ENCODE results near the gene IRX5. TPM values are rescaled to one million over a fixed set of nuclear protein-coding genes. Genes with fewer than 3 reads are reported as not detected.

IRX5 gene
- total RNA-seq, 4 donors from 2014 or later, result 0.20 to 4.1 (median 2.6) TPM

- Histone ChIP-seq H3K4me1 (no peaks in the 10 kb centered on the region), H3K36me3 (no peaks in the 10 kb centered on the region), H3K4me3 (no peak overlapping the region), H3K27me3 (no peaks in the 10 kb centered on the region), H3K27ac (no peak overlapping the region), H3K9me3 (no peaks in the 10 kb centered on the region)
- ATAC-seq, result no peak
- no peak for DNase-seq
- TF ChIP-seq CTCF (IDR thresholded peaks at IDR 0.05 in 4 of 5, conservative IDR thresholded peaks at IDR 0.05 in 1 of 5), result no peak
- TF ChIP-seq POLR2A (IDR thresholded peaks at IDR 0.05), result no peak
- in situ Hi-C loops (cut with MboI; ENCODE audit: low sequenced_read_pairs in 4 of 4) (loop anchor here in 1 of 4 donors (25.0 kb wide), 1 partner anchor 1028 kb away; no protein-coding TSS in a partner anchor), intact Hi-C loops (cut with DNase I; ENCODE audit: low total_unique reads) (no loop called here)
Observed at GRCh38 chr16:54965464-54965863, 34.8 kb downstream of the IRX5 start.

GRCh38 chr16:54968011-54968410, 37.3 kb downstream of the IRX5 start:
- ATAC-seq, result no peak
- Histone ChIP-seq H3K4me3 (no peak overlapping the region), H3K27ac (no peak overlapping the region), H3K9me3 (no peaks in the 10 kb centered on the region), H3K27me3 (no peaks in the 10 kb centered on the region), H3K36me3 (no peaks in the 10 kb centered on the region), H3K4me1 (no peaks in the 10 kb centered on the region)
- DNase-seq, result no peak
- TF ChIP-seq CTCF (IDR thresholded peaks at IDR 0.05 in 4 of 5, conservative IDR thresholded peaks at IDR 0.05 in 1 of 5) (no peak), POLR2A (IDR thresholded peaks at IDR 0.05) (no peak)
- in situ Hi-C loops (cut with MboI; ENCODE audit: low sequenced_read_pairs in 4 of 4) (loop anchor here in 1 of 4 donors (25.0 kb wide), 1 partner anchor 1031 kb away; no protein-coding TSS in a partner anchor), intact Hi-C loops (cut with DNase I; ENCODE audit: low total_unique reads) (no loop called here)

GRCh38 chr16:54968784-54969183, 38.1 kb downstream of the IRX5 start:
- intact Hi-C loops (cut with DNase I; ENCODE audit: low total_unique reads), result no loop called here
- no peak overlapping the region for H3K27ac ChIP-seq
- TF ChIP-seq CTCF (IDR thresholded peaks at IDR 0.05 in 4 of 5, conservative IDR thresholded peaks at IDR 0.05 in 1 of 5) (no peak), POLR2A (IDR thresholded peaks at IDR 0.05) (no peak)
- H3K4me3 ChIP-seq, result no peak overlapping the region
- H3K36me3 ChIP-seq, result no peaks in the 10 kb centered on the region
- no peaks in the 10 kb centered on the region for H3K9me3 ChIP-seq
- H3K4me1 ChIP-seq, result no peaks in the 10 kb centered on the region
- in situ Hi-C loops (cut with MboI; ENCODE audit: low sequenced_read_pairs in 4 of 4), result loop anchor here in 1 of 4 donors (25.0 kb wide), 1 partner anchor 1031 kb away; no protein-coding TSS in a partner anchor
- ATAC-seq (no peak), DNase-seq (no peak)
- H3K27me3 ChIP-seq, result no peaks in the 10 kb centered on the region

GRCh38 chr16:54970016-54970415, 39.4 kb downstream of the IRX5 start:
- Histone ChIP-seq H3K4me3 (no peak overlapping the region), H3K4me1 (no peaks in the 10 kb centered on the region), H3K27me3 (no peaks in the 10 kb centered on the region), H3K9me3 (no peaks in the 10 kb centered on the region), H3K36me3 (no peaks in the 10 kb centered on the region), H3K27ac (no peak overlapping the region)
- ATAC-seq (no peak), DNase-seq (no peak)
- intact Hi-C loops (cut with DNase I; ENCODE audit: low total_unique reads) (no loop called here), in situ Hi-C loops (cut with MboI; ENCODE audit: low sequenced_read_pairs in 4 of 4) (loop anchor here in 1 of 4 donors (25.0 kb wide), 1 partner anchor 1033 kb away; no protein-coding TSS in a partner anchor)
- no peak for TF ChIP-seq CTCF (IDR thresholded peaks at IDR 0.05 in 4 of 5, conservative IDR thresholded peaks at IDR 0.05 in 1 of 5)
- TF ChIP-seq POLR2A (IDR thresholded peaks at IDR 0.05), result no peak

- H3K36me3 ChIP-seq, result no peaks in the 10 kb centered on the region
- TF ChIP-seq POLR2A (IDR thresholded peaks at IDR 0.05), result no peak
- no peak for TF ChIP-seq CTCF (IDR thresholded peaks at IDR 0.05 in 4 of 5, conservative IDR thresholded peaks at IDR 0.05 in 1 of 5)
- H3K27ac ChIP-seq, result no peak overlapping the region
- no peak for DNase-seq
- H3K4me3 ChIP-seq, result no peak overlapping the region
- intact Hi-C loops (cut with DNase I; ENCODE audit: low total_unique reads), result no loop called here
- ATAC-seq, result no peak
- H3K4me1 ChIP-seq, result no peaks in the 10 kb centered on the region
- H3K27me3 ChIP-seq, result no peaks in the 10 kb centered on the region
- H3K9me3 ChIP-seq, result no peaks in the 10 kb centered on the region
- in situ Hi-C loops (cut with MboI; ENCODE audit: low sequenced_read_pairs in 4 of 4), result loop anchor here in 1 of 4 donors (25.0 kb wide), 1 partner anchor 1037 kb away; no protein-coding TSS in a partner anchor
Observed at GRCh38 chr16:54974367-54974766, 43.7 kb downstream of the IRX5 start.
